HPDE6-E6E7 (cell line): ENCODE results near the gene PROX1.

Experiments used
- DNase-seq: peaks from one replicate; pipeline ENCODE4 v3.0.0; 2011; ENCODE audit warnings: missing footprints; ENCODE audit errors: extremely low spot score

The PROX1 gene

DNA sequence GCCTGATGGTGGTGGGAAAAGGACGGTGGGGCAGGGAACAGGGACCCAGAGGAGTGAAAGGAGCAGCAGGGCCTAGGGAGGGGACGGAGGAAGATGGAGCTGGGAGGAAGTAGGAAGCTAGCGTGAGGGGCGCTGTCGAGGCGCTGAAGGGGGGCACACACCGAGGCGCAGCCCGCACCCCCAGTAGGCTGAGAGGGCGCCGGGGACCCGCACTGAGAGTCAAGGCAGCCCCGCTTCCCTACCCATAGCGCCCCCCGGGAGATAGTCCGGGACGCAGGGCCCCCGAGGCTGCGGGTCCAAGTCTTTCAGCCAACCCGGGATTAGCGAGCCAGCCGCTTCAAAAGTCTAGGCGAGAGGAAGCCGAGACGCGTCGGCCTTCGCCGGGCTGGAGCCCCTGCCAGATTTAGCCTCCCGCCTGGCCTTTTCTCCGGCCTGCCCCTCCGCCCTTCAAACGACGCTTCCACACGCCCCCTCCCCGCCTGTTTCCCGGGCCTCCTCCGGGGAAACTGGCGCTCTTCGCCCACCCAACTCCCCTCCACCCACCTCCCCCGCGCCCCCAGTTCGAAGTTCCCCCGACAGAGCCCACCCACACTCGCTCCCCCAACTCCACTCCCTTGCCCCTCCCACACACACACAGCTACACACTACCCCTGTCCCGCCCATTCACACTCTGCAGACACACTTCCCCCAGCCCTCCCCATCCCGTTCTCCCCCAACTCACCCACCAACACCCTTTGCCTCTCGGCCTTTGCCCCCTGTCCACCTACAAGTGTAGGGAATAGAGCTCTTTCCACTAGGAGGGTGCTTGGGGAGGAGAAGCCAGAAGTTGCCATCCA is 7.8 kb upstream of the PROX1 start:
- DNase-seq, result no peak

DNA sequence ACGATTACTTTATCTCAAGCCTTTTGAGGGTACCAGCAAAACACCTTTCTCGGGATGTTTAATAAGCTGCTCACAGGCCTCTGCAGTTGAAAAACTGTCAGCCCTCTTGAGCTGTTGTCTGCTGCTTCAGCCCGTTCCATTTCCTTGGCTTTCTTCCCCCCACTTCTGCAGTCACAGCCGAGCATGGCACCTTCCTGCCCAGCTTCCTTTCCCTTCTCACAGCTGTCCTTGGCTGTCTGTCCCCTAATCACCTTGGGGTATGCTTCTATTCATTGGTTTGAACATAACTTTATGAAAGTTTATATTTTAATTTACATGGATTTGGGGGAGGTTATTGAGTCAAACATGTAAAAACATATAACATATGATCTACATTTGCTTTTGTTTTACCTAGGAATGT is 6.9 kb upstream of the PROX1 start:
- DNase-seq, result no peak

DNA sequence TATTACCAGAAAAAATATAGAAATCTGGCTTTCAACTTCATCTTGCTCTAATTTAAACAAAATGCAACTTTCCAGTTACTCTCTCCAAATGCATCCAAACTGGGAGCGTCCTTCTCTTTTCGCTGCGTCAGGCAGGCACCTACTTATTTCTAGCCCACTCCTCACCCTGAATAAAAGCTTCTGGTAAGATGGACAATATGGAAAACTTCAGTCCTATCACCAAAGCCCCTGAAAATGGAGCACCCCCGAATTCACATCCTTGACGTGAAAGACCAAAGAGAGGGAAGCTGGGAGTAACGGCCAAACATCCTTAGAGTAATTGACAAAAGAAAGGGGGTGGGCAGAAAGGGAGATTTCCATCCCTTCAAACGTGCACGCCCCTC is 5.5 kb upstream of the PROX1 start:
- no peak for DNase-seq

DNA sequence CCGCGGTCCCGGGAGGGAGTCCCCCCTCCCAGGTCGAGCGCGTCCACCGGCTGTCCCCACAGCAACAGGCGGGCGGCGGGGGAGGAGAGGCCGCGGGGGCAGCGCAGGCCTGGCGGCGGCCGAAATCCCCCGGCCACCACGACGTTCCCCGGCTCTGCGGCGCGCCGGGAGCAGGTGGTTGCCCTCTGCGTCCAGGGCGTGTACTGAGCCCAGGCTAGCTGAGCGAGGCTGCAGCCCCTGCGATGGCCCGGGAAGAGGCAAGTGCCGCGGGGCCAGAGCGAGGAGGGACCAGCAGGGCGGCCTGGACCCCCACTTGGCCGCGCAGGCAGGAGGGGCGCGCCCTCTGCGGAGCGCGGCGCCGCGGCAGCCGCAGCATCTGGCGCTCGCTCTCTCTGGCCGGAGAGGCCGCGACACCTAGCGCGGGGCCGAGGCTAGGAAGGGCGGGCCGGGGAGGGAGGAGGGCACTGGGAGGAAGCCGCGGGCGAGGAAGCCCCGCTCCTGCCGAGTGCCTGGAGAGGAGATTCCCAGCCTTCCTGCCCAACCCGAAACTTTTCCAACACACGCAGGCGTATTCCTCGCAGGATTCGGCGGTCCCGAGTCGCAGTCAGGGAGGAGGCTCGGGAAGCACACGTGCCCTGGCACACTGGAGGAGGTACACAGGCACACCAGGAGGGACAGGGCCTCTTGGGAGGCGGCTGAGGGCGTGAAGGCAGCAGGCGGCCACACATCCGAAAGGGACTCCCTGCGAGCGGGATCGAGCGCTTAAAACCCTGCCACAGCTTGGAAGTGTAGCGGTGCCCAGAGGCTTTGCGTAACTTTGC is 4.9 kb upstream of the PROX1 start:
- DNase-seq, result no peak

DNA sequence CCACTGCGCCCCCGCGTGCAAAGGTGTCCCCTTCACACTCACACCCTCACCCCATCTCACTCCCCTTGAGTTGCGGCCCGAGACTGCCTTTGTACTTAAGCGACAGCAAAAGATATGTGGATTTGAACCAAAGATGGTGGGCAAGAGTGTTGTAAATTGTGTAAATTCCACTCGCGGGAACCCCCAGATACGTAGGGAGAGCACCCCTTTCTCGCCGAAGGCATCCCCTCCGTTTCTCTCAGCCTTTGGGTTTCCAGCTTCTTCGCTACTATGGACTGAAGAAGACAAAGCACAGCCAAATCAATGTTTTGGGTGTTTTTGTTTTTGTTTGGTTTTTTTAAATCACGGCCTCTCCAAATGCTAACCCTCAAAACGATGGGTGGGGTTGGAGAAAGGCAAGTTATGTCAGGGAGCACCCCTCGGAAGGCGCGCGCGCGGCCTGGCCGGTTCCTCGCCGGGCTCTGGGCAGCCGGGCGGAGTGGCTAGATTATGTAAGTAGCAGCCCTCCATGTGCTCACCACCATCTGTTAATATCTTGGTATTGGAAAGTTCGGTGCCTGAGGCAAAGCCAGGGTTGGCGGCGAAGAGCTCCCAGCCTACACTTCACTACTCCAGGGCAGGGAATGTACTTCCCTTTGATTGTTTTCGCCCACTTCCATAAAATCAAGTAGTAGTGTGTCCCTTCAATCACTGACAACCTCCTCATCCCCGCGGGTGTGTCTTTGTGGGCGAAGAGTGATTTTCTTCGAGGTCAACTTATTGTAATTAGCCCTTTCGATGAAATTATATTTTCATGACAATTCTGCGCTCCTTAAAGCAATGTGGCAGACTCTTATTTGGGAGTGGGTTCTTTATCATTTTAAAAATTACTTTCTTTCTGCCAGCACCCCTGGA is 4.0 kb upstream of the PROX1 start:
- DNase-seq, result no peak

DNA sequence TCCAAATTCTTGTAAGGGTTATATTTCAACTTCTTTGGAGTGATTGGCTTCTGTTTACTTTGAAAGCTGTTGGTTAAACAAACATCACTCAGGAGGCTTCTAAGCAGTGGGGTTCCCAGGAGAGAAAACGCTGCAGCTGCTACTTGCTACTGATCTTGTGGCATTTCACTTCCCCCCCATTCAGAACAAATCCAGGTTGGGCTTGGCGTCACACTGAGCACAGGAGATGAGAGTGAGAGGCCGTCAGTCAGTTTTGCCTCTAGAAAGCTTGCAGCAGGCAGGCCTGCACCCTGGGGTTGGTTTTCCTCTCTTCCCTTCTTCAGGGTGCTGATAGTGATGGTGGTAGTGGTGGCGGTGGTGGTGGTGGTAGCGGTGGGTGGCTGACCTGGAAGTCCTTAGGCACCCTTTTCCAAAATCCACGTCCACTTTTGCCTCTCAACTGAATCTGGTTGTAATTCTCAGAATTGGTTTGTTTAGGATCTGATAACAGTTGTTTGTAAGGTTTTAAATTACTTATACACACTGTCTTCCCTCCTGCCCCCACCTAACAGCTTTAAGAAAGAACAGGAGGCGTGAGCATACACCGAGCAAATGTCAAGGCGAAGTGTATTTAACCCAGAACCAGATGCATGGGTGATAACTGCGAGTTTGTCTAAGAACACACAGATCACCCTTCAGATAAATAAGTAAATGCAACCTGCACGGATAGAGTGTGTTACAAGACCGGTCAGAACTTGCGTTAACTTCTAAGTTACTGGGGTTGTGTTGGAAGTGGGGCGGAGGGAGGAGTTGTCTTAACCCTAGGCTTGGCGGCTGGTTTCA is 3.2 kb upstream of the PROX1 start:
- no peak for DNase-seq

DNA sequence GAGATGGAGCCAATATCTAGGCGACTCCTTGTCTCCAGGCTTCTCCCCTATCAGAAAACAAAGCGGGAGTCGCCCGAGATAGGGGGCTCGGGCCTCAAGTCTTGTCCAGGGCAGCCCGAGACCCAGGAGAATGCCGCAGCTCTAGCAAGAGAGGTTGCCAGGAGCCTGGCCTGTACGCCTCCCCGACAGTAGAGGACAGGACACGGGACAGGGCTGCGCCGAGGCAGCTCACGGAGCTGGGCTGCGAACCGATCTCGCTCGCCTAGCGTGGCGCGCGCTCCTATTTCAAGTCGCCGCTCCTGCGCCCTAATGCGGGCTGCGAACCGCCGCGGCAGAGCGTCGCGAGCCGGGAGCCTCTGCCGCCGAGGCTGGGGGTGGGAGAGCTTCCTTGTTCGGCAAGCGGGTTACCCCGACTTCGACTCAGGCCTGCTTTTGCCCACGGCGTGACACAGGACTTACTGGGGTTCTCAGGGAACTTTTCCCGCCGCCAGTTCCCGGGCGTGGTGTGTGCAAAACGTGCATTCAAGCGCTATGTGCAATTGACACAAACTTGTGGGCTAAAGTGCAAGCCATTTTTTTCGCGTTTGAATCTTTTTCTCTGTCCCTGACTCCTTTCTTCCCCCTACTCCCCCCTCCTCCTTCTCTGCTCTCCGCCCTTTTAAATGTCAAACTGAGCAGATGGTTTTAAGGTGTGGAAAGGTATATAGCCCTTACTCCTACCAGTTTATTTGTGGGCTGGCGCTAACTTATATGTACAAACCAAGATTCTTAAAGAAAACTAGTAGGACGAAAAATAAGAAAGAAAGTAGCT is 2.4 kb upstream of the PROX1 start:
- DNase-seq, result no peak

DNA sequence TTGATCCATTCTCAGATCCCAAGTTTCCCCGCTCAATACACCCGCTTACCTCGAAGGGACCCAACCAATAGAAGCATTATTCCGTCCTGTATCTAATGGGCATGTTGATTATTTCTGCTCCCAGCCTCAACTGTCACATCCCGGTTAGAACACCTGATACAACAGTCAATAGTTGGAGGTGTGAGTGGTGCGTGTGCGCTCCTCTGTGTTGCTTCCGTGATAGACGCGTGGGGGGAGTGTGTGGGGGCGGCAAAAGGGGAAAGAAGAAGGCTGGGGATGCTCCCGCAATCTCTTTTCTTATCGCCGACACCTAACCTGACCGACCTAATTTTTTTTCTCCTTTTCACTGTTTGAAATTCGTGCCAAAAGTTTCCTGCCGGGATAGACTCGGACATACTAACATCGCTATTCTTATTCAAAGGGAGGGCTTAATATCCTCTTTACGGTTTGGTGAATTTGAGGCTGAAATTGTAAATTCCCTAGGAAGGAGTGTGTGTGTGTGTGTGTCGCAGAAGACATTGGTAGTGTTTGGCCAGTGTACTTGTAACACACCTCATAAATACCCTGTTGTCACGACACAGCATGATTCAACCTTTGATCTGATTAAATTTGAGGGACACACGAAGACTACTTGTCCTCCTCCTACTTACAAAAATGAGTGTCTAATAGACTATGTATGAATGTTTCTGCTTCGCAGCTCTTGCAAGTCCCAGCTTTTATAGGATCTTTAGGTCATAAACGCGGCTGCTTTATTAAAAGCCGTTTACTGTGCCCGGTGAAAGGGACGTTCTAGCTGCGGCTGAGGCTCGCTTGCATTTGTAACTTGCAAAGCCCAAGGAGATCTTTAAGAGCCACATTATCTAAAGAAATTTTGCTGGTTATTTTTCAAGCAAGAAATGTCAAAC is 1.5 kb upstream of the PROX1 start:
- DNase-seq, result no peak

DNA sequence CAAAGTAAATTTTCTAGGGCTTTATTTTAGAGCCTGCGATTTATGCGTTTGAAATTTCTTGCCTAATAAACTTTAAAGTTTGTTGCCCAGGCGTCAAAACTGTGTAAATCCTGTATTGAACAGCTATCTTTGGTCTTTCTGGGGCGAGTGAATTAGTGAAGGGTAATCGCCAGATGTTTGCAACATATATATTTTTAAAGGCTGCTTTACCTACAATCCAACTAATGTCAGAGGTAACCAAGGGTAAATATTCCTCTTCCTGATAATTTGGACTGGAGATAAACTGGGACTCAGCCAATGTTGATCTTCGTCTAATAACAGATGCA is 885 bp upstream of the PROX1 start:
- no peak for DNase-seq

DNA sequence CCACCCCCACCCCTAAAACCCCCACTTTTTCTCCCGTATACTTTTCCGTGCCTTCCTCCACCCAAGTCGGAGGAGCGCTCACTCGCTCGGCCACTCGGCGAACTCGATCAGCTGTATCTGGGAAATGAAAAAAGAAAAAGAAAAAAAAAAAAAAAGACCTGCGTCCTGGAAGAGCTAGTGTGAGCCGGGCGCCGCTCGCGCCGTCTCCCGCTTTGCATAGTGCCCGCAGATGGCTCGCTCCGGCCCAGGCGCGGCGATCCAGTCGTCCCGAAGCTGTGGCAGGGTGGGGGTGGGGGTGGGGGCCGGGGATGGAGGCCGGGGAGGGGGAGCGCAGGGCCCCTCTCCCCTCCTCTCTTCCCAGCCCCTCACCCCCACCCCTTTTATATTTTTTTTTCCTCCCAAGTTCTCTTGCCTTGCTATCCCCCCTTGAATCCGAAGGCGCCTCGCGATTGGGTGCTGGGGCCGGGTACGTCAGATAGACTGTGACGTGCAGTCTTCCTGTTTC is 299 bp upstream of the PROX1 start:
- DNase-seq, result no peak

DNA sequence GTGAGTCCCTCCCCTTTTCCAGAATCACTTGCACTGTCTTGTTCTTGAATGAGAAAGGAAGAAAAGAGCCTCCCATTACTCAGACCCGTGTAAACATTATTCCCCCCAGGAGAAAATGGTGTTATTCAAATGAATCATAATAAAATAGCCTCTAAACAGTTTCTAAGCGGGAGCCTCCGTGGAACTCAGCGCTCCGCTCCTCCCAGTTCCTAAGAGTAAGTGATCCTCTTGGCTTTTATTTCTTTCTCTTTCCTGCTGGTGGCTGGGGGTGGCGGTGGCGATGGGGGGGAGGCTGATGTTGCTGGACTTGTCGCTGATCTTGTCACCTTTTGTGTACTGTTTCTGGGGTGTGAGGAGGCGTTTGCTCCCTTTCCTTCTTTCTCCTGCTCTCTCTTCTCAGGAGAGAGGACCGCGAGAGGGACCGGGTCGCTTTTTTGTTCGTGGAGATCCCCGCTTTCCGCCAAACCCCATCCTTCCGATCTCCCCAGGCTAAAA is 781 bp downstream of the PROX1 start:
- DNase-seq, result no peak

DNA sequence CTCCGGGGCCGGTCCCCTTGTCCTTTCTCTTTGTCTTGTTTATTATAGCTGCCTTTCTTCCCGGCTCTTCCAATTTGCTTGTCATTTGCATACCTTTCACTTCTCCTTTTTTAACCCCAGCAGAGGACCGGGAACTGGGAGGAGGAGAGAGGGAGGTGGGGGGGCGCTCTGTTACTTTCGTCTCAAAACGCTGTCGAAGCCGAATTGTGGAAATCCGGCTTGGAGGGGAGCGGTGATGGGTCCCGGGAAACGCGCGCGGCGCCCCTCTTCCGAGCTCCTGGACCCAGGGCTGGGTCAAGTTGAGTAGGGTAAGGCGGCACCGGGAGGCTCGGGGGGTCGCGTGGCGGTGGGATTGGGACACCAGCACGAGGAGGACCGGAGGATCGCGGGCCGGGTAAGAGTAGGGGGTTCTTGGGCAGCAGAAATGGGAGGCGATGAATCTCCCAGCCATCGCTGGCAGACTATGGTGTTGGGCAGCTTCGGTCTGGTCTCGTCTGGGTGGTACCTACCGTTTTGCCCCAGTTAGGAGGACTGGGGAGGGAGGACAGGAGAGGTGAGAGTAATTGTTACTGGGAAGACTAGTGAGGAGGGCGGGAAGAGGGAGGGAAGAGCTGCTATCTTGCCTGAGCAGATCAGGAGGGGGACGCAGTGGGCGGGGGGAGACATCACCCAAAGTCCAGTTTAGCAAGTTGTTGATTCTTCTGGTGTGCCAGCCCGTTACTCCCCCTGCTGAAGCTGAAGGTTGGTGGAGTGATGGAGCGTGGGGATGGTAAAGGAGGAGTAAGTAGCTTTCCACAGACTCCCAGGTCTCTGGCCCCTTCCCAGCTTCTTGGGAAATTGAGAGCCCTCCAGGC is 1.5 kb downstream of the PROX1 start:
- no peak for DNase-seq

DNA sequence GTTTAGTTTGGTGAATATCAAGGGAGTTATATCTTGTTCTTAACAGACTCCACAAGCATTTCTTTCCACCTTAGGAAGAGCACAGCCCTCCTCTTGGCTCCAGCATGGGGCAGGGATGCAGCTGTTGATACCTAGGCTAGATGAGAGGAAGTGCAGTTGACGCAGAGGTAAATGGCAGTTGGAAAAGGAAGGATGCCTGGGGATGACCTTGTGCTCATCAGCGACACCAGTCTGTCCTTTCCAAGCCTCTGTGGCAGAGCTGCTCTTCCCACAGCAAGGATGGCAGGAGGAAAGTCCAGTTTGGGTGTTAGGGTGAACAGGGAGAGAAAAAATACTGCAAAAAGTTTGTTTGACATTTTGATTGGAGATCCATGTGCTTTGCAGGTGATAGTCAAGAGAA is 6.2 kb downstream of the PROX1 start:
- no peak for DNase-seq

DNA sequence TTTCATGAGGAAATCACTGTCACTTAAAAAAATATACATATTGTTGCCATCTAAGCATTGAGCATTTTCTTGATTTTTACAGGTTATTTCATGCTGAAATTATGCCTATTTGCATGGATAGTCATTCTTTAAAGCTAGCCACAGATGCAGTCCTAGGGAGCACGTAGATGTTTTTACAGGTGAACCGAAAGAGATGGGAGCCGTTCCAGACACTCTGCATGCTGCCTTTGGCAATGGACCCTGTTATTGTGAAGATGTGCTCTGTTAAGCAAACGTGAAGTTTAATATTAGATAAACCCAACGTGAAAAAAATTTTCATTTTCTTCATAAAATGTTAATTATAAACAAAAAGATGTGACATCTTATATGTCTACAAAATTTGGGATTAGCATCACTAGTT is 7.1 kb downstream of the PROX1 start:
- no peak for DNase-seq

DNA sequence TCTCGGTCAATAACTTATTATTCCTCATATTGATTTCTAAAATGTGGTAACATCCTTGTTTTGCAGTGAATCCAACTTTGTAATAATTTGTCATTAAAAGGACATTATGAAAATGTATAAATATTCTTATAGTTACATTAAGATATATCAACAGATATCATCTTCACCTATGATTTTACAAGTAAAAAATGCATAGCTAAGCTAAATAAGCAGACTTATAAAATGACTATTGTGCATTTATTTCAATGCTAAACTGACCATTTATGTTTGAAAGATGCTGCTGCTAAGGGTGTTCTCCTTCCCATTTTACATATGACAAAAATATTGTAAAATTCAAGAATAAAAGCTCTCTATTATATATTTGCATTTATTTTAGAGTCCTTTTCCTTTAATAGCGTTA is 7.8 kb downstream of the PROX1 start:
- no peak for DNase-seq

DNA sequence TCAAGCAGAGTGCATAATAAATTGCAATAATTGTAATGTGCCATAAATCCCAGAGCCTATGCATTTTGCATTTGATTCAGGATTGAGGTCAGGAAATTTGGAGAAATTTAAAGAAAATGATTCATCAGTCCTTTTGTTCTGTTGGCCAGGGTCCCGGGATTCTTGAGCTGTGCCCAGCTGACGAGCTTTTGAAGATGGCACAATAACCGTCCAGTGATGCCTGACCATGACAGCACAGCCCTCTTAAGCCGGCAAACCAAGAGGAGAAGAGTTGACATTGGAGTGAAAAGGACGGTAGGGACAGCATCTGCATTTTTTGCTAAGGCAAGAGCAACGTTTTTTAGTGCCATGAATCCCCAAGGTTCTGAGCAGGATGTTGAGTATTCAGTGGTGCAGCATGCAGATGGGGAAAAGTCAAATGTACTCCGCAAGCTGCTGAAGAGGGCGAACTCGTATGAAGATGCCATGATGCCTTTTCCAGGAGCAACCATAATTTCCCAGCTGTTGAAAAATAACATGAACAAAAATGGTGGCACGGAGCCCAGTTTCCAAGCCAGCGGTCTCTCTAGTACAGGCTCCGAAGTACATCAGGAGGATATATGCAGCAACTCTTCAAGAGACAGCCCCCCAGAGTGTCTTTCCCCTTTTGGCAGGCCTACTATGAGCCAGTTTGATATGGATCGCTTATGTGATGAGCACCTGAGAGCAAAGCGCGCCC is 8.7 kb downstream of the PROX1 start:
- no peak for DNase-seq

DNA sequence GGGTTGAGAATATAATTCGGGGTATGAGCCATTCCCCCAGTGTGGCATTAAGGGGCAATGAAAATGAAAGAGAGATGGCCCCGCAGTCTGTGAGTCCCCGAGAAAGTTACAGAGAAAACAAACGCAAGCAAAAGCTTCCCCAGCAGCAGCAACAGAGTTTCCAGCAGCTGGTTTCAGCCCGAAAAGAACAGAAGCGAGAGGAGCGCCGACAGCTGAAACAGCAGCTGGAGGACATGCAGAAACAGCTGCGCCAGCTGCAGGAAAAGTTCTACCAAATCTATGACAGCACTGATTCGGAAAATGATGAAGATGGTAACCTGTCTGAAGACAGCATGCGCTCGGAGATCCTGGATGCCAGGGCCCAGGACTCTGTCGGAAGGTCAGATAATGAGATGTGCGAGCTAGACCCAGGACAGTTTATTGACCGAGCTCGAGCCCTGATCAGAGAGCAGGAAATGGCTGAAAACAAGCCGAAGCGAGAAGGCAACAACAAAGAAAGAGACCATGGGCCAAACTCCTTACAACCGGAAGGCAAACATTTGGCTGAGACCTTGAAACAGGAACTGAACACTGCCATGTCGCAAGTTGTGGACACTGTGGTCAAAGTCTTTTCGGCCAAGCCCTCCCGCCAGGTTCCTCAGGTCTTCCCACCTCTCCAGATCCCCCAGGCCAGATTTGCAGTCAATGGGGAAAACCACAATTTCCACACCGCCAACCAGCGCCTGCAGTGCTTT is 9.4 kb downstream of the PROX1 start:
- DNase-seq, result no peak
